Astrocyte of the cerebellum (primary cell): ENCODE measurements around the gene YPEL3.
A peak's percentile ranks its signal among the peaks of the same experiment; 100 is the strongest.

Source experiments
- DNase-seq: peaks from one replicate; pipeline ENCODE4 v3.0.0-alpha.2; 2011; ENCODE audit warnings: low read depth
- H3K4me3 ChIP-seq: 2 replicates; pipeline ENCODE4 v1.5.1; 2011; ENCODE audit warnings: mild to moderate bottlenecking, low read depth, low read length, moderate library complexity
- in situ Hi-C: cut with HindIII; loops from 2 replicates; pipeline ENCODE4 v1.10.0; 2017; ENCODE audit warnings: low sequenced_read_pairs
- TF ChIP-seq, protein P1 (sequence below): IDR thresholded peaks from 2 replicates; pipeline ENCODE4 v1.5.1; 2012; ENCODE audit warnings: low read length, low read depth, moderate library complexity, mild to moderate bottlenecking; ENCODE audit errors: missing control alignments

YPEL3 gene

GRCh38 chr16:30113031-30113710 lies 17.2 kb upstream of the YPEL3 start, which contains the start of gene GDPD3:
TSS of gene GDPD3 (minus strand) at chr16:30113537. CDS start at chr16:30113478, 59 bp downstream.
- in situ Hi-C loops: loop anchor here (10.0 kb wide), 1 partner anchor 262 kb away; the partner anchor contains the start of genes MYL11 and TBC1D10B
- DNase-seq: no peak
- TF ChIP-seq, protein P1, sequence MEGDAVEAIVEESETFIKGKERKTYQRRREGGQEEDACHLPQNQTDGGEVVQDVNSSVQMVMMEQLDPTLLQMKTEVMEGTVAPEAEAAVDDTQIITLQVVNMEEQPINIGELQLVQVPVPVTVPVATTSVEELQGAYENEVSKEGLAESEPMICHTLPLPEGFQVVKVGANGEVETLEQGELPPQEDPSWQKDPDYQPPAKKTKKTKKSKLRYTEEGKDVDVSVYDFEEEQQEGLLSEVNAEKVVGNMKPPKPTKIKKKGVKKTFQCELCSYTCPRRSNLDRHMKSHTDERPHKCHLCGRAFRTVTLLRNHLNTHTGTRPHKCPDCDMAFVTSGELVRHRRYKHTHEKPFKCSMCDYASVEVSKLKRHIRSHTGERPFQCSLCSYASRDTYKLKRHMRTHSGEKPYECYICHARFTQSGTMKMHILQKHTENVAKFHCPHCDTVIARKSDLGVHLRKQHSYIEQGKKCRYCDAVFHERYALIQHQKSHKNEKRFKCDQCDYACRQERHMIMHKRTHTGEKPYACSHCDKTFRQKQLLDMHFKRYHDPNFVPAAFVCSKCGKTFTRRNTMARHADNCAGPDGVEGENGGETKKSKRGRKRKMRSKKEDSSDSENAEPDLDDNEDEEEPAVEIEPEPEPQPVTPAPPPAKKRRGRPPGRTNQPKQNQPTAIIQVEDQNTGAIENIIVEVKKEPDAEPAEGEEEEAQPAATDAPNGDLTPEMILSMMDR: no peak
- H3K4me3 ChIP-seq: no peak within 1 kb of the TSS

DNA sequence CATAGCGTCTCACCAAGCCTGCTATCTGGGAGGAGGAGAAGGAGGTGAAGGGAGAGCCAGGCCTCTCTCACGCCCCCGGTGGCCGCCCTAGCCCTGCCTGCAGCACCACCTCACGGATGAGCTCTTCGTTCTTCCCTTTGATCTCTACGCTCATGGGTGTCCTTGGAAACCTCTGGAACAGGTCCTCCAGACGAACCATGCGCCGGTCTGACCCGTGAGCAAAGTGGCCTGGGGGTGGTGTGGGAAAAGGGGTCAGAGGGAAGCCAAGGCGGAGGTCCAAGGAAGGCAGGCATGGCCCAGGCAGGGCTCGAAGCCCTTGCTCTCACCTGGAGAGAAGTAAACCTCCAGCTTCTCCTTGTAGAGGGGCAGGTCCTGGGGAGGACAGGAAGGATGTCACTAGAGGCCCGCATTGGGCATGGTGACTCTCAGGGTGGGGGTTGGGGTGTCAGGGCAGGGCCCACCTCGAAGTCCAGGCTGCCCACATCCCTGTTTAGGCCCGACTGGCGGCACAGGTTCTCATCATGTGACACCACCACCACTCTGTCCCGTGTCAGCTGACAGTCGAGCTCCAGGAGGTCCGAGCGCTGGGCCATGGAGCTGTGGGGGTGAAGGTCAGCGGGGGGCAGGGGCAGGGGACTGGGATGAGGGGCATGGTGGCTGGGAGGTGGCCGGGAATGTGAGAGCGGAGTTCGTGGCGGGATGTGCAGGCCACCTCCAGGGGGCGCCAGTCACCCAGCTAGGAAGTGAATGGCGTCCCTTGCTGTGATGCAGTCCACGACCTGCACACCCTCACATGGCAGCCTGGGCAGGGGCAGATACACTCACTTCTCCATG lies 16.4 kb upstream of the YPEL3 start:
- TF ChIP-seq, protein P1: peak; percentile 45
- in situ Hi-C loops: loop anchor here (10.0 kb wide), 1 partner anchor 262 kb away; the partner anchor contains the start of genes MYL11 and TBC1D10B
- DNase-seq: no peak
- no peak overlapping the region for H3K4me3 ChIP-seq

GRCh38 chr16:30110661-30111060 lies 14.6 kb upstream of the YPEL3 start:
- DNase-seq: no peak
- TF ChIP-seq, protein P1: no peak
- no peak overlapping the region for H3K4me3 ChIP-seq
- in situ Hi-C loops: loop anchor here (10.0 kb wide), 1 partner anchor 264 kb away; the partner anchor contains the start of genes MYL11 and TBC1D10B

DNA sequence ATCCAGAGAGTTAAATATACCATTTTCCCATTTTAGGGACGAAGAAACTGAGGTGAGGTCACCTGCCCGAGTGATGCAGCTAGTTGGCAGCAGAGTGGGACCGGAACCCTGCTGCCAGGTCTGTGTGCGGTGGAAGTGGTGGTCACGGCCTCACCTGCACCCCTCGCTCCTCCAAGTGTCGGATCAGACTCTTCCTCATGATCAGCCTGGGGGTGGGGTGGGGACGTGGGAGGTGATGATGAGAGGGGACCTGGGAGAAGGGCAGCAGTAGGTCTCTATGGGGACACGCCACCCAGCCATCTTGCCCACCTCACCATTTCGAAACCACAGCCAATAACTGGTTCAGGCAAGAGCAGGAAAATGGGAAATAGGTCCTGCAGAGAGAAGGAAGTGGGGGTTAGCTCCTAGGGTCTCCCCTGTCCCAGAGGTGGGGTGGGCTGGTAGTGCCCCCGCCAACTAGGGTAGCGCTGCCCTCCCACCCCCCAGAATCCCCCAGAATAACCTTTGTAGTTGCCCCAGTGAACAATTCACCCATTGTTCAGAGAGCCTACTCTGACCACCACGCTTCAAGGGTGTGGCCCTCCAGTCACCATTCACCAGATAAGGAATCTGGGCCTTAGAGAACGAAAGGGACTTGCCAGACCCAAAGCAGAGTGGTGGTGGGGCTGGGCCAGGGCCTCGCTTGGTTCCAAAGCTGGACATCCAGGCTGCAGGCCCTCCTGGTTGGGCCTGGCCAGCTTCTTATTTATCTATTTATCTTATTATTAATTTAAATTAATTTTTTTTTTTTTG lies 12.2 kb upstream of the YPEL3 start:
- in situ Hi-C loops: no loop called here
- TF ChIP-seq, protein P1: no peak
- H3K4me3 ChIP-seq: no peak overlapping the region
- no peak for DNase-seq

- DNase-seq: no peak
- no peak overlapping the region for H3K4me3 ChIP-seq
- TF ChIP-seq, protein P1: no peak
- in situ Hi-C loops: no loop called here
Observed at GRCh38 chr16:30104492-30104891, 8.5 kb upstream of the YPEL3 start.

- DNase-seq: no peak
- in situ Hi-C loops: no loop called here
- no peak overlapping the region for H3K4me3 ChIP-seq
- TF ChIP-seq, protein P1: no peak
Observed at GRCh38 chr16:30104090-30104489, 8.1 kb upstream of the YPEL3 start.
